ENCODE results near the gene CCDC74B.
"Not testable (repeated sequence)": the region's sequence is repeated elsewhere in the genome, so short reads cannot be mapped to it uniquely, and the experiment has no call there.

The CCDC74B gene

GRCh38 chr2:130158631-130159030, 13.7 kb upstream of the CCDC74B start:
- H3K4me1 ChIP-seq (ENCODE audit: insufficient read depth, low read length), result no peaks in the 10 kb centered on the region
- no peaks in the 10 kb centered on the region for H3K9me3 ChIP-seq (ENCODE audit: control insufficient read depth, insufficient read depth, low read length)
- no peak overlapping the region for H3K9ac ChIP-seq (ENCODE audit: low read depth, low read length)
- no peaks in the 10 kb centered on the region for H3K36me3 ChIP-seq (ENCODE audit: insufficient read depth, low read length)

GRCh38 chr2:130157825-130158514, 13.1 kb upstream of the CCDC74B start:
- not testable (repeated sequence) for H3K36me3 ChIP-seq (ENCODE audit: insufficient read depth, low read length); H3K4me1 ChIP-seq (ENCODE audit: insufficient read depth, low read length); H3K9me3 ChIP-seq (ENCODE audit: control insufficient read depth, insufficient read depth, low read length); H3K9ac ChIP-seq (ENCODE audit: low read depth, low read length)

DNA sequence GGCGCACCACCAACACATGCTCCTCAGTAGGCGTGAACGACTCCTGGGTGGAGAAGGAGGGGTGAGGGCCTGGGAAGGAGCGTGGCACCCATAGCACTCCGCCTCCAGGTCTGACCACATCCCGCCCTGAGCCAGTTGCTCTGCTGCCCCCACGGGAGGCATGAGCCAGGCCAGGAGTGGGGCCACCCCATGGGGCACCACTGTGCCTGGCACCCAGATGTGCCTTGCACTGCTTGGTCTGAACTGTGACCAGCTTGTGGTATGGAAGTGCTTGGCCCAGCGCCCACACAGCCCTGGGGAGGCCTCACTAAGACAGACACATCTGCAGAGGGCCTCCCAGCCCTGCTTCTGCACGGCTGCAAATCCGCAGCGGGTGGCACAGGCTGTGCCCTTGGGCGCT, 12.4 kb upstream of the CCDC74B start:
- not testable (repeated sequence) for H3K36me3 ChIP-seq (ENCODE audit: insufficient read depth, low read length); H3K4me1 ChIP-seq (ENCODE audit: insufficient read depth, low read length); H3K9ac ChIP-seq (ENCODE audit: low read depth, low read length); H3K9me3 ChIP-seq (ENCODE audit: control insufficient read depth, insufficient read depth, low read length)

DNA sequence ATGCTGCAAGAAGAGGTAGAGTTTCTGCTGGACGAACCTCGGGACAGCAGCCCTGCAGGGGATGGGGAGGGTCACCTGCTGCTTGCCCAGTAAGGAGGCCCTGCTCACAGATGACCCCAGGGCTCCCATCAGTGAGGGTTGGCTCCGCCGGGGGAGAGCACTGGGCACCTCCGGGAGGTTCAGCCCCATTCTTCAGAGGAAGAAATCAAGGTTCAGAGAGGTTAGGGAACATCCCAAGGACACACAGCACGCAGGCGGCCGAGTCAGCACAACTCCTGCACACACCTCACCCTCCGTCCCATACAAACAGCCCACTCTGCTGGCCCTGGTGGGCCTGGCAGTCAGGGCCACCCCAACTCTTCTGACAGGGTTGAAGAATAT, 11.7 kb upstream of the CCDC74B start:
- no peak overlapping the region for H3K9ac ChIP-seq (ENCODE audit: low read depth, low read length)
- no peaks in the 10 kb centered on the region for H3K36me3 ChIP-seq (ENCODE audit: insufficient read depth, low read length)
- no peaks in the 10 kb centered on the region for H3K4me1 ChIP-seq (ENCODE audit: insufficient read depth, low read length)
- H3K9me3 ChIP-seq (ENCODE audit: control insufficient read depth, insufficient read depth, low read length), result no peaks in the 10 kb centered on the region

DNA sequence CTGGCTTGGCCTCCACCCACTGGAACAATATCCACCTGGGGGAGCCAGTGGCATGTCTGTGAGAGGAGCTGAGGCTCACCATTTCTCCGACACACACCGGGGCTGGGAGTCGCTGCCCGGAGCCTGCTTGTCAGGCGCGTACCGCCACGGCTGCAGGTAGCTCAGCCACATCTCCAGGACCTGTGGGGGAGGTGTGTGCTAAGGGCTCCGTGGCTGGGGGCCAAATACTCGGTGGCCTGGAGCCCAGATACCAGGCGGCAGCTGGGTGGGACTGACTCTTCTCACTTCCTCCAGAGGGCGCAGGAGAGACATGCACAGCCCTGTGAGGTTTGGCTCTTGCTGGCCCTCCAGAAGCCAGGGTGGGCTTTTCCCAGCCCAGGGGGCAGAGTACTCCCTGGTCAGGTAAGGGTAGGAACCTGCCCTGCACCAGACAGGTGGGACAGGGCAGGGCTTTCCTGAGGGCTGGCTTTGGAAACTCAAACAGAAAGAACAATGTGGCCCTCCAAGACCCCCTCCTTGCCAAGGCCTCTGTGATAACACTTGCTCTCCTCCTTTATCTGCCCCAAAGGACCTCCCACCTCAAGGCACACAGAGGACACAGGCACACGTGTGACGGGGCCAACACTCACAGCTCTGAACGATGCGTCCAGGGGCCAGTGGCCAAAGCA, 11.2 kb upstream of the CCDC74B start:
- H3K4me1 ChIP-seq (ENCODE audit: insufficient read depth, low read length); H3K9me3 ChIP-seq (ENCODE audit: control insufficient read depth, insufficient read depth, low read length); H3K36me3 ChIP-seq (ENCODE audit: insufficient read depth, low read length); H3K9ac ChIP-seq (ENCODE audit: low read depth, low read length): not testable (repeated sequence)

DNA sequence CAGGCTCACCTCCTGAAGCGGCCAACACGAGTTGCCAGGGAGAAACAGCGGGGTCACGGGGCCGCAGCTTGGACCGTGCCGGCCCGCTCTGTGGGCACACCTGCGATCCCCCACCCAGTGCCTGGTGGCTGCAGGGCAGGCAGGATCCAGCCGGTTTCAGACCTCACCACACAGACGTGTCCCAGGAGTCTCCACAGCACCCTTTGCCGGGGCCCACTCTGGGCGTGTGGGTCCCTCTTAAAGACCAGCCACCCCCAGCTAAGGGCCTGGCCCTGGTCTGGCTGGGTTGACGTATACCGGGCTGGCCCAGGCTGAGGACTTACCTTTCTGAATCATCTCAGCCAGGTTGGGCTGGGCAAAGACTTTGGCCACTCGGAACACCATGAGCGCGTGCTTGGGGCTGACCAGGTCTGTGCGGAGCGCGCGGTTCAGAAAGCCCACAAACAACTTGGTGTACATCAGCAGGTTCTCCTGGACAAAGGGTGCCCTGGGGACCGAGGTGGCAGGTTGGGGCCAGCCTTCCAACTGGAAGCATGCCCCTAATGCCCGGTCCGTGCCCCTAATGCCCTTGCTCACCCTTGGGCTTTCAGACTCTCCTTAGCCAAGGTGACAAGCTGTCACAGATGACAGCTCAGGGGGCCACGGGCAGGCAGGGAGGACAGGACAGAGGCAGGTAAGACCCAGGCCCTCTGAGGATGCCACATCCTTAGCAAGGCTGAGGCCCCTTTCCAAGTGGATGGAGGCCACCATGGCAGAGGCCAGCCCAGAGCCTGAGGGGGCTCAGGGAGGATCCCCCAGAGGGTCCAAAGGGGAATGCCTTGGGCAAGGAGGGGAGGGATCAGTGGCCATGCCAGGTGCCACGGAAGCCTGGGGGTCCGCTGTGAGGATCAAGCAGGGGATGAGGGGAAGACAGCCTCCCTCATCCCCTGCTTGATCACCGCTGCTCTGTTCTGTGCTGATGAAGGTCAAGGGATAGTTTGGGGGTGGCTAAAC, 10.2 kb upstream of the CCDC74B start:
- Histone ChIP-seq H3K4me1 (ENCODE audit: insufficient read depth, low read length) (no peaks in the 10 kb centered on the region), H3K9ac (ENCODE audit: low read depth, low read length) (no peak overlapping the region), H3K36me3 (ENCODE audit: insufficient read depth, low read length) (no peaks in the 10 kb centered on the region), H3K9me3 (ENCODE audit: control insufficient read depth, insufficient read depth, low read length) (no peaks in the 10 kb centered on the region)

DNA sequence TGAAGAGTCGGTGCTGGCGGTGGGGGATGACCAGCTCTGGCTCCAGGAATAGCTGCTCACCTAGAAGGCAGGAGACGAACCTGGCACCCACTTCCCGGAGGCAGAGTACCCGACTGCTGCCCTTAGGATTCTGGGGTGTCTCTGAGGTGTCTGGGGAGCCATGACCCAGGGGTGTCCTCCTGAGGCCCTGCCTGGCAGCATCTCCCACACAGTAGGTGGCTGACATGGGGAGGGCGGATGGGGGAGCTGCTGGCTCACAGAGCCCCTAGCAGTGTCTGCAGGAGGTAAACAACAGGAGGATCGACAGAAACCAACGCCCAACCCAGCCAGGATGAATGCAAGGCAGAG, 9.5 kb upstream of the CCDC74B start:
- H3K4me1 ChIP-seq (ENCODE audit: insufficient read depth, low read length); H3K36me3 ChIP-seq (ENCODE audit: insufficient read depth, low read length); H3K9me3 ChIP-seq (ENCODE audit: control insufficient read depth, insufficient read depth, low read length); H3K9ac ChIP-seq (ENCODE audit: low read depth, low read length): not testable (repeated sequence)

DNA sequence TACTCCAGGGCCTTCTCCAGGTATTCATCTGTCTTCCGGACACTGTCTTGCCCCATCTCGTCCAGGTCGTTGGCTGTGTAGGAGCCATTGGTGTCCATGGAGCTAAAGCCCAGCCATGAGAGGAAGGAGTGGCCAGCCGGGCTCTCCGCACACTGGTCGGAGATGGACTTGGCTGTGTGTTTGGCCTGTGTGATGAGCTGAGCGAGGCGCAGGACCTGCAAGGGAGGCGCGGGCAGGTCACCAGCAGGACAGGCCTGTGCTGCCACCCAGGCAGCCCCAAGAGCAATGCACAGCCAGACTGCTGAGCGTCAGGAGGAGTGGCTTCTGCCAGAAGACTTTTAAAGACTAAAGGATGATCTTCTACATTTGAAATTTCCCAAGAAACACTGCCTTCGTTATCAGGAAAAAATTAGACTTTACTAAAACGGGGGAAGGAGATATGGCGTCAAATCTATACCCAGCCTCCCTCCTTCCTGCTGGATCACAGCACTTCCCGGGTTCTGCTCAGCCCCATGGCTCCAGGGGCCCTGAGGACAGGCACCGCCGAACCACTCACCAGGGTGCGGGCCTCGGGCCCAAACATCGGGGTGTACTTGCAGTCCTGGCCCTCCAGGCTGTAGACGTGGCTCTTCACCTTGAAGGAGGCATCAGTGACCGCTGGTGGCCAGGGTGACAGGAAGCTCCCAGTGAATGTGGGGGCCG, 9.0 kb upstream of the CCDC74B start:
- not testable (repeated sequence) for H3K9ac ChIP-seq (ENCODE audit: low read depth, low read length); H3K9me3 ChIP-seq (ENCODE audit: control insufficient read depth, insufficient read depth, low read length); H3K4me1 ChIP-seq (ENCODE audit: insufficient read depth, low read length); H3K36me3 ChIP-seq (ENCODE audit: insufficient read depth, low read length)

GRCh38 chr2:130152816-130153595, 8.1 kb upstream of the CCDC74B start:
- Histone ChIP-seq H3K9ac (ENCODE audit: low read depth, low read length) (no peak overlapping the region), H3K36me3 (ENCODE audit: insufficient read depth, low read length) (no peaks in the 10 kb centered on the region), H3K9me3 (ENCODE audit: control insufficient read depth, insufficient read depth, low read length) (no peaks in the 10 kb centered on the region), H3K4me1 (ENCODE audit: insufficient read depth, low read length) (no peaks in the 10 kb centered on the region)

GRCh38 chr2:130152136-130152815, 7.4 kb upstream of the CCDC74B start:
- H3K9me3 ChIP-seq (ENCODE audit: control insufficient read depth, insufficient read depth, low read length); H3K9ac ChIP-seq (ENCODE audit: low read depth, low read length); H3K4me1 ChIP-seq (ENCODE audit: insufficient read depth, low read length); H3K36me3 ChIP-seq (ENCODE audit: insufficient read depth, low read length): not testable (repeated sequence)

DNA sequence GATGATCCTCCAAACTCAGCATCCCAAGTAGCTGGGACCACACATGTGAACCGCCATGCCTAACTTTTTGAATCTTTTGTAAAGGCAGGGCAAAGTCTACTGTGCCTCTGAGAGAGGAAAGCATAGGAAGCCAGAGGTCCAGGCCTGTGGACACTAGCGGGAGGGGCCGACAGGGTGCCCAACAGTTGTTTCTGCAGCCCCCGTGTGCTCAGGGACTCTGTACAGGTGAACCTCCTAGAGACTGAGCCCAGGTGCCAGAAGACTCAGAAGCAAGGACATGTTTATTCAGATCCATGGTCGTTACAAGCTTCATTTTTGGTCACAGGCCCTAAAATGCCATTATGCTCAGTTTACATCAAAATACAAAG, 6.2 kb upstream of the CCDC74B start:
- H3K4me1 ChIP-seq (ENCODE audit: insufficient read depth, low read length); H3K36me3 ChIP-seq (ENCODE audit: insufficient read depth, low read length); H3K9me3 ChIP-seq (ENCODE audit: control insufficient read depth, insufficient read depth, low read length); H3K9ac ChIP-seq (ENCODE audit: low read depth, low read length): not testable (repeated sequence)

DNA sequence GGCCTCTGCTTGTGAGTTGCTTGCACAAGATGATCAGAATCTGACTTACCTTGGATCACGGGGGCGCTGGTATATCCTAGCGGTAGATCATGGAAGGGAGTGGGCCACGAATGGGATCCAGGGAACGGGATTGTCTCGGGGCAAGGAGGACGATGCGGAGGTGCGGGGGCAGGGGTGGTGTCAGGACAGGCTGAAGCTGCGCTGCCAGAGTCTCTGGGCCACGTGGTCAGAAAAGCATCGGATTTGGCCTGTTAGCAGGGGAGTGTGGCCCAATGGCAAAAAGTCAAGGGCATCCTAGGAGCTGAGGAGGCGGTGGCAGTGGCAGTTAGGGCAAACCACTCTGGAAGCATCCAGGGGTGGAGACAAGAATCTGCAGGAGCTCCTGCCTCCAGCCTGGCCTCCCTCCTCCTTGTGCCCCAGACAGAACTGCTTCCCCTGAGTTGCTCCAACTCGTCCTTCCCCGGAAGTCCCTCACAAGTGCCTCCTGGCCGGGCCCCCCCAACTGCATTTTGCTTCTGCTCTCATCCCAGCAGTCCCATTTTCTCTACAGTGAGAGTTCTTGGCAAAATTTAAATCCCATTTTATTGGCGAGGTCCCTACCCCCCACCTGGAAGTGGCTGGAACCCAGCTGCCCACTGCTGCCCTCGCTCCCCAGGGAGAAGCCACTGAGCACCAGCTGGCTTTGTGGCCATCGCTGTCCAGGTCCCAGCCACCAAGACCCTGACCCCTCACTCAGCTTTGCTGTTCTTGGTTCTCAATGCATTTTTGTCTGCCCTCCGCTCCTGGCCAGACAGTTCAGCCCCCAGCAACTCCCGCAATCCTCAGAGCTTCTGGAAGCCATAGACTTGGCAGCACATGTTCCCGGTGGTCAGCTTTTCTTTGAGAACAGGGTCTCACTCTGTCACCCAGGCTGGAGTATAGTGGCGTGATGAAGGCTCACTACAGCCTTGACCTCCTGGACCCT, 5.6 kb upstream of the CCDC74B start:
- H3K9ac ChIP-seq (ENCODE audit: low read depth, low read length), result no peak overlapping the region
- H3K36me3 ChIP-seq (ENCODE audit: insufficient read depth, low read length), result no peaks in the 10 kb centered on the region
- no peaks in the 10 kb centered on the region for H3K4me1 ChIP-seq (ENCODE audit: insufficient read depth, low read length)

DNA sequence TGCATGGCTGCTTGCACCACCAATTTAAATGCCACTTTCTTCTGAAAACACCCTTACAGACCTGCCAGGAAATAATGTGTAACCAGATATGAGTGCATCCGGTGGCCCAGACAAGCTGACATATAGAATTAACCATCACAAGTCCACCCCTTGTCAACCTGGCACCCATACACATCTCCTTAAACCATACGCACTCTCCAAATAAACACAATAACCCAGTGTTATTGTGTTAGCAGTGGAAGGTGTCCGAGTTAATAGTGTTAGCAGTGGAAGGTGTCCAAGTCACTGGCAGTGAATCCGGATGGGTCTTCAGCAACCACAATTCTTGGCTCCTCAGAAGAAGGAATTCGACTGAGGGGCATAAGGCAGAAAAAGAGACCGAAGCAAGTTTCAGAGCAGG, 3.6 kb upstream of the CCDC74B start:
- H3K9ac ChIP-seq (ENCODE audit: low read depth, low read length); H3K9me3 ChIP-seq (ENCODE audit: control insufficient read depth, insufficient read depth, low read length); H3K36me3 ChIP-seq (ENCODE audit: insufficient read depth, low read length); H3K4me1 ChIP-seq (ENCODE audit: insufficient read depth, low read length): not testable (repeated sequence)

More for the DNA sequence above, 5.6 kb upstream of the CCDC74B start:
- no peaks in the 10 kb centered on the region for H3K9me3 ChIP-seq (ENCODE audit: control insufficient read depth, insufficient read depth, low read length)

Measured in ES-I3 (cell line).